ENCODE results near the gene ATG16L1.

The ATG16L1 gene

GRCh38 chr2:233278921-233279320 lies 27.4 kb downstream of the ATG16L1 start:
- no peaks in the 10 kb centered on the region for H3K4me1 Mint-ChIP-seq
- no peak for TF ChIP-seq CTCF (IDR thresholded peaks at IDR 0.05; ENCODE audit: unreplicated experiment in 3 of 3)
- H3K27ac Mint-ChIP-seq, result no peak overlapping the region
- peaks cover 72% of the 10 kb centered on the region for H3K36me3 Mint-ChIP-seq (ENCODE audit: low read depth)
- H3K9me3 Mint-ChIP-seq, result no peaks in the 10 kb centered on the region
- H3K27me3 Mint-ChIP-seq (ENCODE audit: low read depth), result no peaks in the 10 kb centered on the region
- H3K4me3 Mint-ChIP-seq, result no peak overlapping the region

- no peak overlapping the region for H3K27ac Mint-ChIP-seq
- H3K4me1 Mint-ChIP-seq, result no peaks in the 10 kb centered on the region
- H3K4me3 Mint-ChIP-seq, result no peak overlapping the region
Measured at GRCh38 chr2:233280114-233280693, 28.7 kb downstream of the ATG16L1 start.

GRCh38 chr2:233281553-233281952 lies 30.1 kb downstream of the ATG16L1 start:
- H3K27ac Mint-ChIP-seq, result no peak overlapping the region
- TF ChIP-seq CTCF (IDR thresholded peaks at IDR 0.05; ENCODE audit: unreplicated experiment in 3 of 3), result no peak
- no peaks in the 10 kb centered on the region for H3K4me1 Mint-ChIP-seq
- H3K9me3 Mint-ChIP-seq, result no peaks in the 10 kb centered on the region
- H3K27me3 Mint-ChIP-seq (ENCODE audit: low read depth), result no peaks in the 10 kb centered on the region
- no peak overlapping the region for H3K4me3 Mint-ChIP-seq
- H3K36me3 Mint-ChIP-seq (ENCODE audit: low read depth), result peaks cover 66% of the 10 kb centered on the region

More at GRCh38 chr2:233280114-233280693, 28.7 kb downstream of the ATG16L1 start:
- no peaks in the 10 kb centered on the region for H3K27me3 Mint-ChIP-seq (ENCODE audit: low read depth)
- no peaks in the 10 kb centered on the region for H3K9me3 Mint-ChIP-seq
- H3K36me3 Mint-ChIP-seq (ENCODE audit: low read depth), result peaks cover 67% of the 10 kb centered on the region
- no peak for TF ChIP-seq CTCF (IDR thresholded peaks at IDR 0.05; ENCODE audit: unreplicated experiment in 3 of 3)

- H3K4me3 Mint-ChIP-seq, result no peak overlapping the region
- no peak for TF ChIP-seq CTCF (IDR thresholded peaks at IDR 0.05; ENCODE audit: unreplicated experiment in 3 of 3)
- H3K9me3 Mint-ChIP-seq, result no peaks in the 10 kb centered on the region
- no peak overlapping the region for H3K27ac Mint-ChIP-seq
- no peaks in the 10 kb centered on the region for H3K4me1 Mint-ChIP-seq
- H3K36me3 Mint-ChIP-seq (ENCODE audit: low read depth), result peaks cover 71% of the 10 kb centered on the region
- H3K27me3 Mint-ChIP-seq (ENCODE audit: low read depth), result no peaks in the 10 kb centered on the region
Measured at GRCh38 chr2:233281992-233282603, 30.6 kb downstream of the ATG16L1 start.

GRCh38 chr2:233285921-233286320 lies 34.4 kb downstream of the ATG16L1 start:
- Mint-ChIP-seq H3K27me3 (ENCODE audit: low read depth) (no peaks in the 10 kb centered on the region), H3K27ac (no peak overlapping the region), H3K4me3 (no peak overlapping the region), H3K4me1 (no peaks in the 10 kb centered on the region), H3K9me3 (no peaks in the 10 kb centered on the region), H3K36me3 (ENCODE audit: low read depth) (peaks cover 75% of the 10 kb centered on the region)
- no peak for TF ChIP-seq CTCF (IDR thresholded peaks at IDR 0.05; ENCODE audit: unreplicated experiment in 3 of 3)

GRCh38 chr2:233287871-233288270 lies 36.4 kb downstream of the ATG16L1 start:
- H3K4me1 Mint-ChIP-seq, result no peaks in the 10 kb centered on the region
- H3K27me3 Mint-ChIP-seq (ENCODE audit: low read depth), result no peaks in the 10 kb centered on the region
- no peak overlapping the region for H3K4me3 Mint-ChIP-seq
- no peak for TF ChIP-seq CTCF (IDR thresholded peaks at IDR 0.05; ENCODE audit: unreplicated experiment in 3 of 3)
- H3K36me3 Mint-ChIP-seq (ENCODE audit: low read depth), result peaks cover 74% of the 10 kb centered on the region
- H3K9me3 Mint-ChIP-seq, result no peaks in the 10 kb centered on the region
- no peak overlapping the region for H3K27ac Mint-ChIP-seq

All from nephron (organoid).